ENCODE results near the gene S100A11.

Gene S100A11

GRCh38 chr1:152067150-152067549 is 30.3 kb upstream of the S100A11 start:
- H3K27me3 ChIP-seq (ENCODE audit: insufficient read depth, poor library complexity, severe bottlenecking) = peaks cover 6% of the 10 kb centered on the region
- no peak overlapping the region for H3K4me3 ChIP-seq (replicated peaks; ENCODE audit: insufficient read depth, low read length)
- TF ChIP-seq SPI1 (IDR thresholded peaks at IDR 0.05; ENCODE audit: borderline replicate concordance, low read depth) (peak; percentile 30; the same call in 1 of the 2 replicates), GABPA (IDR thresholded peaks at IDR 0.05; ENCODE audit: low read depth) (no peak)
- H3K27ac ChIP-seq (replicated peaks) = no peak overlapping the region
- no peak for DNase-seq (ENCODE audit: low read depth in 1 of 2, low spot score in 1 of 2)

GRCh38 chr1:152061952-152062351 is 25.1 kb upstream of the S100A11 start:
- DNase-seq (ENCODE audit: low read depth in 1 of 2, low spot score in 1 of 2) = no peak
- H3K27me3 ChIP-seq (ENCODE audit: insufficient read depth, poor library complexity, severe bottlenecking) = peaks cover 6% of the 10 kb centered on the region

GRCh38 chr1:152053375-152053774 is 16.6 kb upstream of the S100A11 start:
- Histone ChIP-seq H3K4me3 (replicated peaks; ENCODE audit: insufficient read depth, low read length) (no peak overlapping the region), H3K27ac (replicated peaks) (no peak overlapping the region), H3K27me3 (ENCODE audit: insufficient read depth, poor library complexity, severe bottlenecking) (peaks cover 16% of the 10 kb centered on the region)
- no peak for TF ChIP-seq POLR2AphosphoS5 (IDR thresholded peaks at IDR 0.05; ENCODE audit: low read depth)
- no peak for TF ChIP-seq GABPA (IDR thresholded peaks at IDR 0.05; ENCODE audit: low read depth)
- no peak for TF ChIP-seq REST (IDR thresholded peaks at IDR 0.05; ENCODE audit: insufficient replicate concordance, low read depth)
- no peak for TF ChIP-seq SPI1 (IDR thresholded peaks at IDR 0.05; ENCODE audit: borderline replicate concordance, low read depth)
- TF ChIP-seq CTCF (IDR thresholded peaks at IDR 0.05; ENCODE audit: insufficient read depth, low read length) = no peak
- DNase-seq (ENCODE audit: low read depth in 1 of 2, low spot score in 1 of 2) = no peak

More at GRCh38 chr1:152061952-152062351, 25.1 kb upstream of the S100A11 start:
- H3K4me3 ChIP-seq (replicated peaks; ENCODE audit: insufficient read depth, low read length) = no peak overlapping the region
- no peak overlapping the region for H3K27ac ChIP-seq (replicated peaks)
- TF ChIP-seq REST (IDR thresholded peaks at IDR 0.05; ENCODE audit: insufficient replicate concordance, low read depth) (no peak), POLR2AphosphoS5 (IDR thresholded peaks at IDR 0.05; ENCODE audit: low read depth) (no peak), SPI1 (IDR thresholded peaks at IDR 0.05; ENCODE audit: borderline replicate concordance, low read depth) (no peak), GABPA (IDR thresholded peaks at IDR 0.05; ENCODE audit: low read depth) (no peak), CTCF (IDR thresholded peaks at IDR 0.05; ENCODE audit: insufficient read depth, low read length) (no peak)

- no peak overlapping the region for H3K27ac ChIP-seq (replicated peaks)
Measured at GRCh38 chr1:152052606-152053005, 15.8 kb upstream of the S100A11 start.

More at GRCh38 chr1:152052606-152053005, 15.8 kb upstream of the S100A11 start:
- Histone ChIP-seq H3K4me3 (replicated peaks; ENCODE audit: insufficient read depth, low read length) (no peak overlapping the region), H3K27me3 (ENCODE audit: insufficient read depth, poor library complexity, severe bottlenecking) (peaks cover 14% of the 10 kb centered on the region)
- no peak for TF ChIP-seq GABPA (IDR thresholded peaks at IDR 0.05; ENCODE audit: low read depth)
- TF ChIP-seq CTCF (IDR thresholded peaks at IDR 0.05; ENCODE audit: insufficient read depth, low read length) = peak; percentile 66
- TF ChIP-seq SPI1 (IDR thresholded peaks at IDR 0.05; ENCODE audit: borderline replicate concordance, low read depth) = no peak
- TF ChIP-seq REST (IDR thresholded peaks at IDR 0.05; ENCODE audit: insufficient replicate concordance, low read depth) = no peak
- no peak for TF ChIP-seq POLR2AphosphoS5 (IDR thresholded peaks at IDR 0.05; ENCODE audit: low read depth)
- DNase-seq (ENCODE audit: low read depth in 1 of 2, low spot score in 1 of 2) = peak in 1 of 2 experiments; percentile 86
